K562 (cell line): ENCODE measurements around the gene GFOD2. TPM values are rescaled to one million over a fixed set of nuclear protein-coding genes. Genes with fewer than 3 reads are reported as not detected.

ENCODE experiments used
- ATAC-seq: fragments of 200-7000 bp; cut with Tn5 transposase; 3 replicates; pipeline ENCODE4 v1.9.1; 2020; ENCODE audit warnings: moderate library complexity
- BruUV-seq: library from RNA; stranded (reverse); fragments of 400-500 nt; replicated peaks from 2 replicates; lab custom pipeline; 2021; lab: Mats Ljungman, UMichigan
- CTCF ChIA-PET: fragments of 300-600 bp; formaldehyde crosslinking; extraction: SDS; loops from one replicate; lab custom pipeline; 2021; ENCODE audit warnings: low intra/inter-chr PET ratio; lab: Yijun Ruan, JAX
- POLR2A ChIA-PET: fragments of 300-600, 350-650 bp; sonication (Branson Sonifier 250); formaldehyde crosslinking; extraction: SDS; loops from one replicate; lab custom pipeline; 2021; ENCODE audit warnings: antibody characterized with exemption, inconsistent platforms; lab: Yijun Ruan, JAX
- DNase-seq, 4 experiments: peaks; one replicate each; pipeline versions ENCODE4 v3.0.0 to v3.0.0-alpha.2; 2011 to 2018; ENCODE audit warnings: low spot score in 3 of 4, mixed read lengths in 3 of 4; ENCODE audit errors: extremely low read depth in 1 of 4
- FAIRE-seq: peaks from 2 replicates; lab custom pipeline; 2011; peaks lifted over from hg19 to GRCh38; lab: Jason Lieb, UNC
- H2AFZ ChIP-seq: 2 replicates; pipeline ENCODE4 v1.6.0; 2011; ENCODE audit warnings: low read depth, low read length, control low read depth, inconsistent platforms
- H3K27ac ChIP-seq: fragments of 200-600 bp; 3 replicates; pipeline ENCODE4 v1.8.0; 2011; ENCODE audit warnings: low read depth, mild to moderate bottlenecking, control low read depth, inconsistent platforms, low read length, moderate library complexity, mixed read lengths; ENCODE audit errors: extremely low read depth
- H3K27me3 ChIP-seq, 2 experiments: fragments of 300-600 bp in 1 of 2; 2 replicates in 1 of 2; 3 replicates in 1 of 2; pipeline versions ENCODE4 v1.6.0 to v1.8.0; 2011; ENCODE audit warnings: inconsistent platforms in 2 of 2, low read length in 2 of 2, mild to moderate bottlenecking in 1 of 2, mixed read lengths in 1 of 2, moderate library complexity in 1 of 2; ENCODE audit not compliant: control insufficient read depth in 2 of 2, insufficient read depth in 2 of 2
- H3K36me3 ChIP-seq: fragments of 300-600 bp; 3 replicates; pipeline ENCODE4 v1.8.0; 2011; ENCODE audit warnings: mild to moderate bottlenecking, low read length, inconsistent platforms; ENCODE audit not compliant: control insufficient read depth, insufficient read depth
- H3K4me1 ChIP-seq, 2 experiments: fragments of 200-600 bp in 1 of 2; replicated peaks in 1 of 2; 2 replicates in 1 of 2; 3 replicates in 1 of 2; pipeline versions ENCODE4 v1.5.1 to v1.8.0; 2011; ENCODE audit warnings: inconsistent platforms in 2 of 2, low read length in 2 of 2, mild to moderate bottlenecking in 1 of 2, mixed read lengths in 1 of 2, moderate library complexity in 1 of 2; ENCODE audit not compliant: control insufficient read depth in 2 of 2, insufficient read depth in 2 of 2
- H3K4me2 ChIP-seq: 2 replicates; pipeline ENCODE4 v1.6.1; 2011; ENCODE audit warnings: low read length, control low read depth, inconsistent platforms, mixed read lengths; ENCODE audit not compliant: insufficient read depth
- H3K4me3 ChIP-seq: fragments of 200-600 bp; sonication (generic), shearing (Covaris generic); 2 replicates; pipeline ENCODE4 v1.5.1; 2016; ENCODE audit warnings: control low read depth, inconsistent platforms
- H3K79me2 ChIP-seq: fragments of 200-600 bp; 3 replicates; pipeline ENCODE4 v1.8.0; 2011; ENCODE audit warnings: low read length, inconsistent platforms; ENCODE audit not compliant: control insufficient read depth, insufficient read depth
- H3K9ac ChIP-seq, 2 experiments: 2 replicates each; pipeline versions ENCODE4 v1.6.0 to v1.6.1; 2011; ENCODE audit warnings: low read depth in 2 of 2, low read length in 2 of 2, control low read depth in 1 of 2, inconsistent platforms in 1 of 2, mild to moderate bottlenecking in 1 of 2, mixed read lengths in 1 of 2; ENCODE audit not compliant: insufficient read depth in 1 of 2
- H3K9me1 ChIP-seq: one replicate; pipeline ENCODE4 v1.6.0; 2011; ENCODE audit warnings: inconsistent platforms, mild to moderate bottlenecking, low read length, moderate library complexity; ENCODE audit not compliant: control insufficient read depth, insufficient read depth
- H3K9me3 ChIP-seq: replicated peaks from 2 replicates; pipeline ENCODE4 v1.5.1; 2011; ENCODE audit warnings: low read depth, low read length, inconsistent platforms; ENCODE audit not compliant: control insufficient read depth, insufficient read depth
- H4K20me1 ChIP-seq: replicated peaks from 2 replicates; pipeline ENCODE4 v1.6.1; 2011; ENCODE audit warnings: low read length, inconsistent platforms, mixed read lengths; ENCODE audit not compliant: control insufficient read depth, insufficient read depth
- E2F4 ChIP-seq: sonication (generic); formaldehyde crosslinking; IDR thresholded peaks from 2 replicates; pipeline ENCODE4 v1.8.0; 2022; ENCODE audit warnings: mild to moderate bottlenecking, low read depth, missing genetic modification reagents
- FOXP1 ChIP-seq: sonication (generic); formaldehyde crosslinking; IDR thresholded peaks from 2 replicates; pipeline ENCODE4 v1.8.0; 2022; ENCODE audit warnings: mild to moderate bottlenecking, missing genetic modification reagents
- GATAD2B ChIP-seq: fragments of 450-650 bp; IDR thresholded peaks from 2 replicates; pipeline ENCODE4 v1.6.1; 2017; ENCODE audit warnings: mild to moderate bottlenecking, borderline replicate concordance
- HMBOX1 ChIP-seq: sonication (generic); IDR thresholded peaks from 2 replicates; pipeline ENCODE4 v1.6.1; 2016
- ILF3 ChIP-seq: fragments of 450-650 bp; IDR thresholded peaks from 2 replicates; pipeline ENCODE4 v1.6.1; 2018; ENCODE audit warnings: antibody characterized with exemption, mild to moderate bottlenecking, moderate library complexity, borderline replicate concordance
- NKRF ChIP-seq: fragments of 450-650 bp; IDR thresholded peaks from 2 replicates; pipeline ENCODE4 v1.6.1; 2016; ENCODE audit warnings: borderline replicate concordance
- SAP30 ChIP-seq: fragments of 200-600 bp; sonication (generic); IDR thresholded peaks from 2 replicates; pipeline ENCODE4 v1.6.1; 2012; ENCODE audit warnings: borderline replicate concordance, low read depth, mild to moderate bottlenecking, moderate library complexity, low read length, control low read depth, inconsistent platforms; ENCODE audit not compliant: insufficient read depth, poor library complexity, severe bottlenecking
- SIRT6 ChIP-seq: IDR thresholded peaks from one replicate; pipeline ENCODE4 v1.6.1; 2012; ENCODE audit warnings: low read depth, mild to moderate bottlenecking, control low read depth, inconsistent platforms, low read length, moderate library complexity
- SRSF9 ChIP-seq: fragments of 200-400 bp; formaldehyde crosslinking; IDR thresholded peaks from 2 replicates; pipeline ENCODE4 v1.6.1; 2017; ENCODE audit warnings: low read depth, low read length, borderline replicate concordance
- TCFL5 ChIP-seq: fragments of 250-450 bp; sonication (Bioruptor Pico); conservative IDR thresholded peaks from 2 replicates; pipeline ENCODE4 v1.6.1; 2021; ENCODE audit warnings: mild to moderate bottlenecking, moderate library complexity, matching md5 sums
- ZNF12 ChIP-seq: sonication (generic); formaldehyde crosslinking; IDR thresholded peaks from 2 replicates; pipeline ENCODE4 v1.4.0; 2020; ENCODE audit warnings: mild to moderate bottlenecking, missing genetic modification reagents
- ZNF668 ChIP-seq: fragments of 250-450 bp; sonication (Bioruptor Pico); IDR thresholded peaks from 2 replicates; pipeline ENCODE4 v1.8.0; 2022; ENCODE audit warnings: mild to moderate bottlenecking, inconsistent platforms
- WGBS: fragments of 100-300 bp; shearing (Covaris generic); methylation state at CpG from one replicate; pipeline ENCODE4 v1.1.6; 2016; ENCODE audit warnings: low coverage, mixed read lengths; ENCODE audit not compliant: insufficient coverage; ENCODE audit errors: missing lambda C conversion rate; 5-methylcytosine and 5-hydroxymethylcytosine counted together
- in situ Hi-C: fragments of 300-500 bp; cut with MboI; formaldehyde crosslinking; loops from 4 replicates; pipeline ENCODE4 v1.15.0; 2018; ENCODE audit warnings: inconsistent platforms, mixed read lengths
- intact Hi-C: fragments of 100-400 bp; cut with micrococcal nuclease; formaldehyde crosslinking; loops from 2 replicates; pipeline ENCODE4 v1.14.2; 2022
- polyA plus RNA-seq, 8 experiments: library from polyadenylated mRNA; depleted of rRNA in 4 of 8; stranded (reverse) in 5 of 8; unstranded in 3 of 8; fragments of >200 nt; fragmentation: Nextera tagmentation in 2 of 8; fragmentation: Illumina TruSeq in 1 of 8; extraction: Ambion mirVana in 2 of 8; extraction: Trizol in 1 of 8; gene quantifications; 2 replicates each; pipeline versions ENCODE4 v1.2.1 to v1.2.3, GENCODE V29; 2011 to 2014; ENCODE audit warnings: inconsistent platforms in 1 of 8, missing spikeins in 1 of 8
- total RNA-seq, 7 experiments: library from RNA; depleted of rRNA in 6 of 7; stranded (reverse); fragments of >200 nt in 6 of 7; fragmentation: Illumina TruSeq in 2 of 7; extraction: Trizol in 2 of 7; gene quantifications; 2 replicates each; pipeline versions ENCODE4 v1.2.1 to v1.2.3, GENCODE V29; 2011 to 2021; ENCODE audit warnings: low replicate concordance in 1 of 7

GFOD2 gene
- total and polyA plus RNA-seq, 9 of the 15 experiments (the other 6 are each of a cell fraction or from before 2014, with no cell fraction given): 1.9 to 15.8 (median 11.1) TPM

GRCh38 chr16:67685388-67686112 is 33.6 kb downstream of the GFOD2 start (continued):
- no peak for TF ChIP-seq ZNF12

GRCh38 chr16:67683767-67684166 is 35.3 kb downstream of the GFOD2 start:
- no peak for FAIRE-seq
- Histone ChIP-seq H3K4me3 (no peak overlapping the region), H3K79me2 (no peaks in the 10 kb centered on the region), H3K27me3 (no peaks in the 10 kb centered on the region), H3K9me3 (no peaks in the 10 kb centered on the region), H3K4me2 (no peak overlapping the region), H2AFZ (no peak overlapping the region), H3K27ac (no peak overlapping the region), H3K4me1 (no peaks in the 10 kb centered on the region), H3K9me1 (peaks cover 2% of the 10 kb centered on the region), H3K9ac (no peak overlapping the region), H4K20me1 (peaks cover 6% of the 10 kb centered on the region; the same call in 1 of the 2 replicates), H3K36me3 (peaks cover 31% of the 10 kb centered on the region; the same call in 2 of the 3 replicates)
- intact Hi-C loops: no loop called here
- DNase-seq: no peak
- no peak for ATAC-seq
- CTCF ChIA-PET: no interaction called here
- WGBS: 89% methylated on average over 4 of the region's 4 CpGs
- in situ Hi-C loops: no loop called here
- POLR2A ChIA-PET: interaction anchor here (0.8 kb wide), 1 partner anchor 26 kb away, joined by 3 read pairs; no protein-coding TSS in a partner anchor
- TSS peak; percentile 34 for BruUV-seq
- TF ChIP-seq E2F4 (CRISPR knock-in tag): no peak
- TF ChIP-seq FOXP1 (CRISPR knock-in tag): no peak
- TF ChIP-seq SRSF9: no peak
- no peak for TF ChIP-seq ILF3
- TF ChIP-seq SAP30: no peak
- TF ChIP-seq ZNF668 (CRISPR knock-in tag): no peak
- no peak for TF ChIP-seq GATAD2B
- no peak for TF ChIP-seq TCFL5 (CRISPR knock-in tag)
- no peak for TF ChIP-seq NKRF
- TF ChIP-seq SIRT6: no peak
- no peak for TF ChIP-seq HMBOX1
